Measurements from ENCODE around the gene SDHC.

SDHC gene

DNA sequence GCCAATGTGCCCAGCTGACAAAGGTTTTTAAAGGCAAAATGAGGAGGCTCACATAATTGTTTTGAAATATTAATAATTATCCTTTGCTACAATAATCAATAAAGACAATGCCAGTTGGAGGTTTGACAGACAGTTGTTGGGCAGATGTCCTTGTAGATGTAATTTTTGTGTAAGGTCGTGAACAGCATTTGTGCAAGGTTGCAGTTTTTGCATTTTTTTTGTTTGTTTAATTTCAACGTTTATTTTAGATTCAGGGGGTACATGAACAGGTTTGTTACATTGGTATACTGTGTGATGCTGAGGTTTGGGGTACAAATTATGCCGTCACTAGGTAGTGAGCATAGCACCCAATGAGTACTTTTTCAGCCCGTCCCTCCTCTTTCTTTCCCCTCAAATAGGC lies 13.7 kb upstream of the SDHC start:
- no peak for DNase-seq (ENCODE audit: low read depth)
- H3K4me3 ChIP-seq (ENCODE audit: low read depth, low read length) = no peak overlapping the region
- TF ChIP-seq, protein P1, sequence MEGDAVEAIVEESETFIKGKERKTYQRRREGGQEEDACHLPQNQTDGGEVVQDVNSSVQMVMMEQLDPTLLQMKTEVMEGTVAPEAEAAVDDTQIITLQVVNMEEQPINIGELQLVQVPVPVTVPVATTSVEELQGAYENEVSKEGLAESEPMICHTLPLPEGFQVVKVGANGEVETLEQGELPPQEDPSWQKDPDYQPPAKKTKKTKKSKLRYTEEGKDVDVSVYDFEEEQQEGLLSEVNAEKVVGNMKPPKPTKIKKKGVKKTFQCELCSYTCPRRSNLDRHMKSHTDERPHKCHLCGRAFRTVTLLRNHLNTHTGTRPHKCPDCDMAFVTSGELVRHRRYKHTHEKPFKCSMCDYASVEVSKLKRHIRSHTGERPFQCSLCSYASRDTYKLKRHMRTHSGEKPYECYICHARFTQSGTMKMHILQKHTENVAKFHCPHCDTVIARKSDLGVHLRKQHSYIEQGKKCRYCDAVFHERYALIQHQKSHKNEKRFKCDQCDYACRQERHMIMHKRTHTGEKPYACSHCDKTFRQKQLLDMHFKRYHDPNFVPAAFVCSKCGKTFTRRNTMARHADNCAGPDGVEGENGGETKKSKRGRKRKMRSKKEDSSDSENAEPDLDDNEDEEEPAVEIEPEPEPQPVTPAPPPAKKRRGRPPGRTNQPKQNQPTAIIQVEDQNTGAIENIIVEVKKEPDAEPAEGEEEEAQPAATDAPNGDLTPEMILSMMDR (IDR thresholded peaks at IDR 0.05; ENCODE audit: low read depth, low read length) = no peak
- no peak for TF ChIP-seq POLR2A (IDR thresholded peaks at IDR 0.05; ENCODE audit: extremely low read depth, insufficient read length)
- no peak for TF ChIP-seq MYC (IDR thresholded peaks at IDR 0.05; ENCODE audit: low read depth, low read length)
- TF ChIP-seq, protein P2, sequence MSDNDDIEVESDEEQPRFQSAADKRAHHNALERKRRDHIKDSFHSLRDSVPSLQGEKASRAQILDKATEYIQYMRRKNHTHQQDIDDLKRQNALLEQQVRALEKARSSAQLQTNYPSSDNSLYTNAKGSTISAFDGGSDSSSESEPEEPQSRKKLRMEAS (IDR thresholded peaks at IDR 0.05; ENCODE audit: low read depth, low read length) = no peak

DNA sequence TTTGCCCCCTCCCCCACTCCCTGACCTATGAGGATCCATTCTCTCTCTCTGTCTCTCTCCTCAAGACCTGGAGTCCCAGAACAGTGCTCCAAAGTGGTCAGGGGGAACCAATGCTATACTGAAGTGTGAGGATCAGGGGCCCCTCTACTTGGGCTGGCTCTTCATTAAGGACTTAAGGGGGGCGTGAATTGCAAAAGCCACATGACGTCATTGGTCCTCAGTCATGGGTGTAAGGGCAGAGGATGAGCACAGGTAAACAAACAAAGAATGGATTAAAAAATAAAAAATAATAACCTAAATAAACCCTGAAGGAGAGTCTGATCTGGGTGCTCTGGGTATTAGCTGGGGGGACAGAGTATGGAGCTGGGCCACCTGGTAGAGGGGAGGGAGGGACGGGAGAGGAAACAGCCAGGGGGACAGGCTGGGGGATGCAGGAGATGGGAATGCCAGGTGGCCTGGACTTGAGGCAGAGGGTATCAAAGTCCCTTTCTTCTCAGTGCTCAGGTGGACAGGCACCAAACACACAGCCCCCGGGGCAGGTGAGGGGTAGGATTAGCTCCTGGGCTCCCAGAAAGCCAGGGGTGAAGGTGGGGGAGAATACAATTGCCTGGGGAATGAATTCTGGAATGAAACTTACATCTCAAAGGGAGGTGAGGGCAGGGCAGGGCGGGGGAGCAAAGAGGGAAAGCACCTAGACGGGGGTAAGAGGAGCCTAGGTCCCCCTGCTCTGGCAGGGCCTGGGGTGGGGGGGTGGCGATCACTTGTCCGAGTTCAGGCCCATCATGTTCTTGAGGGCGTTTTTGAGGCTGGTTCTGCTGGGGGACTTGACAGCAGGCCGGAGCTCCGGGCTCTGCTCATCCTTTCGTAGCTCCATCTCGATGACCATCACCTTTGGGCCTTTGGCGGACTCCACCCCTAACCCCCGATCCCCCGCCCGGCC lies 9.0 kb upstream of the SDHC start:
- no peak for TF ChIP-seq POLR2A (IDR thresholded peaks at IDR 0.05; ENCODE audit: extremely low read depth, insufficient read length)
- no peak for TF ChIP-seq MYC (IDR thresholded peaks at IDR 0.05; ENCODE audit: low read depth, low read length)
- TF ChIP-seq, protein P1 (IDR thresholded peaks at IDR 0.05; ENCODE audit: low read depth, low read length) = no peak
- TF ChIP-seq, protein P2 (IDR thresholded peaks at IDR 0.05; ENCODE audit: low read depth, low read length) = no peak
- DNase-seq (ENCODE audit: low read depth) = peak; percentile 33
- H3K4me3 ChIP-seq (ENCODE audit: low read depth, low read length) = peak overlapping the region; percentile 77

DNA sequence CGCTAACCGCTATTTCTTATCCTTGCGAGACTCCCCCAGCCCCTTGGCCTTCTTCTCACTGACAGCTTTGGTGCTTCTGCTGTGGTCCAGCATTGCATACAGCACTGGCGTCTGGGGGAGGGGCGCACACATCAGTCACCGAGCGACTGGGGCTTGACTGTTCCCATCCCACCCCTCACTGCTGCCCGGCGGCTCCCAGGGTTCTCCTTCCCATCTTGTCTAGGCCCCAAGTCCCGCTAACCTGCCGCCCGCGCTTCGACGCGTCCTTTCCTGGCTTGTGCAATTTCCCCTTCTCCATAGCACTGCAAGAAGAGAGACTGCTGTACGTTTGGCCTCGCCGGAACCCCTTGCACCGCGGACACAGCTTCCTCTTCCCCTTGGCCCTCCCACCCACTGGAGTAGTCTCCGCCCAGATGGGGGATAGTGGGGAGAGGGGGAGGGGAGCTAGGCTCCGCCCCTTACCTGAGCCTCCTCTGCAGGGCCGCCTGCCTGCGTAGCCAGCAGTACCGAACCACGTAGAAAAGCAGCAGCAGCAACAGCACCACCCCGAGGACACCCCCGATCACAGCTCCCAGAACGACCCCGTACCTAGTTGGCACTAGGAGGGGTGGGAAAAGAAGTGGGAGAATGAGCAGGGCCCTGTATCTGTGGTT lies 8.2 kb upstream of the SDHC start:
- peak; percentile 96 for DNase-seq (ENCODE audit: low read depth)
- peak overlapping the region; percentile 77 for H3K4me3 ChIP-seq (ENCODE audit: low read depth, low read length)
- TF ChIP-seq MYC (IDR thresholded peaks at IDR 0.05; ENCODE audit: low read depth, low read length) (no peak), POLR2A (IDR thresholded peaks at IDR 0.05; ENCODE audit: extremely low read depth, insufficient read length) (peak; percentile 62)
- TF ChIP-seq, protein P2 (IDR thresholded peaks at IDR 0.05; ENCODE audit: low read depth, low read length) = no peak
- TF ChIP-seq, protein P1 (IDR thresholded peaks at IDR 0.05; ENCODE audit: low read depth, low read length) = peak; percentile 5

DNA sequence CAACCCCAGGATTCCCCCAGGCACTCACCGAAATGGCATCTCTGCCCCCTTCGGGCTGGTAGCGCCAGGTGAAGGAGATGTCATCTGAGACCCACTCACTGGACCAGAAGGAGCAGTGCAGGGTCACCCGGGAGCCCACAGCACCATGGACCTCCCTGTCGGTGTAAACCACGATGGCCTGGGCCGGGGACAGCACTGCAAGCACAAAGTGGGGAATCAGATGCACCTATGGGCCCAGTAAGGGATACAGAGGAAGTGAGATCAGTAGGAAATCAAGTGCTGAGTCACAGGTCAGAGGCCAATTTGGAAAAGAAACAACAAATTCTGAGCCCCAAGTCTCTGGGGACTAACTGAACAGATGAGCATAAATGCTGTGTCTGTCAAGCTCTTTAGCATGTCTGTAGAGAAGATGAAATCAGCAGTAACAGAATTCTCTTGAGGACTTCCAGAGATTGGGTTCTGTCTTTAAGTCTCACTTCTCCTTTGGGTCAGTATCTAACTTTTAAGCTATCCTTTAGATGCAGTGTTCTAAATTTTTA lies 6.9 kb upstream of the SDHC start:
- peak; percentile 94 for DNase-seq (ENCODE audit: low read depth)
- no peak for TF ChIP-seq MYC (IDR thresholded peaks at IDR 0.05; ENCODE audit: low read depth, low read length)
- TF ChIP-seq, protein P2 (IDR thresholded peaks at IDR 0.05; ENCODE audit: low read depth, low read length) = no peak
- TF ChIP-seq, protein P1 (IDR thresholded peaks at IDR 0.05; ENCODE audit: low read depth, low read length) = no peak
- TF ChIP-seq POLR2A (IDR thresholded peaks at IDR 0.05; ENCODE audit: extremely low read depth, insufficient read length) = no peak
- peak overlapping the region; percentile 47 for H3K4me3 ChIP-seq (ENCODE audit: low read depth, low read length)

DNA sequence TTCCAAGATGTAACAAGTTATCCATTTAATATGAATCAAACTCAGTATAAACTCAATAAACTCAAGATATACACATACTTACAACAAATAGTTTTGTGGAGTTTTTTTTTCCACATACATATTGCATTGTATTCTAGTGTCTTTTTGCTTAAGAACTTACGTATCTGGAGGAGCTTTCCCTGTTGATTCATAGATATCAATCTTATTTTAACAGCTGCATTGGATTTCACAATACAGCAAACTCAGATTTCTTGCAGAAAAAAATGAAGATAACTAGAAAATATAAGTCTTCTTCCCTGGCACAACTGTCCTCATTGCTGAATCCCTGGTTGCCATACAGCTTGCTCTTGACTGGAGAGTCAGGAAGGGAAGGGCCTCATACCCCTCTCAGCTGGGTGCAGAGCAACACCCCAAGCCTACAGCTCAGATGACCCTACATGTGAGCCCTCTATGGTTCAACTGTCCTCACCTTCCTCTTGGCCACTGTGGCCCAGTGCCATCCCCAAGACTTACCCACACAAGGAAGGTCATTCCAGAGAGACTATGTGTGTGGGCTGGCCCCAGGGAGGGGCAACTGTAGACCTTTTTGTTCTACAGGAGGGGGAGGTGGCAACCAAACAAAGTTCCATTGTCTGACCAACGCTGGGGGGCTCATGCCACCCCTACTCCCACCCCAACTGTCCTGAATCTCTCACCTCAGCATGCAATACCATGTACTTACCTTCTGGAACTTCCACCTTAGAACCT lies 6.1 kb upstream of the SDHC start:
- no peak for TF ChIP-seq MYC (IDR thresholded peaks at IDR 0.05; ENCODE audit: low read depth, low read length)
- no peak for DNase-seq (ENCODE audit: low read depth)
- H3K4me3 ChIP-seq (ENCODE audit: low read depth, low read length) = no peak overlapping the region

All from NB4 (cell line).